Neuronal stem cell (in vitro differentiated cells): Measurements from ENCODE around the gene SYCE1.

ENCODE experiments used
- DNase-seq: peaks from one replicate; pipeline ENCODE4 v3.0.0-alpha.2; 2013; ENCODE audit warnings: low spot score
- H2AFZ ChIP-seq: one replicate; pipeline ENCODE4 v1.6.1; 2013; ENCODE audit warnings: mild to moderate bottlenecking, low read length, inconsistent platforms
- H2AK5ac ChIP-seq: 2 replicates; pipeline ENCODE4 v1.6.1; 2013; ENCODE audit warnings: low read depth, mild to moderate bottlenecking, inconsistent platforms, low read length, moderate library complexity, mixed read lengths
- H2BK120ac ChIP-seq: 2 replicates; pipeline ENCODE4 v1.6.1; 2013; ENCODE audit warnings: low read depth, mild to moderate bottlenecking, inconsistent platforms, low read length, moderate library complexity, mixed read lengths
- H2BK12ac ChIP-seq: one replicate; pipeline ENCODE4 v1.6.1; 2013; ENCODE audit warnings: low read length, inconsistent platforms
- H2BK15ac ChIP-seq: 2 replicates; pipeline ENCODE4 v1.6.1; 2013; ENCODE audit warnings: mild to moderate bottlenecking, low read length, inconsistent platforms, mixed read lengths
- H2BK5ac ChIP-seq: one replicate; pipeline ENCODE4 v1.6.1; 2013; ENCODE audit warnings: inconsistent platforms, mild to moderate bottlenecking, low read length, moderate library complexity
- H3K14ac ChIP-seq: one replicate; pipeline ENCODE4 v1.6.1; 2013; ENCODE audit warnings: low read length, inconsistent platforms
- H3K18ac ChIP-seq: 2 replicates; pipeline ENCODE4 v1.6.1; 2013; ENCODE audit warnings: low read length, inconsistent platforms
- H3K23ac ChIP-seq: 2 replicates; pipeline ENCODE4 v1.6.1; 2013; ENCODE audit warnings: low read depth, mild to moderate bottlenecking, mixed read lengths, low read length, inconsistent platforms; ENCODE audit not compliant: poor library complexity
- H3K27ac ChIP-seq: replicated peaks from 3 replicates; pipeline ENCODE4 v1.5.1; 2013; ENCODE audit warnings: low read length, inconsistent platforms
- H3K27me3 ChIP-seq, 3 experiments: 2 replicates each; pipeline ENCODE4 v1.6.1; 2013; ENCODE audit warnings: low read length in 3 of 3, mild to moderate bottlenecking in 2 of 3, inconsistent platforms in 1 of 3, low read depth in 1 of 3, mixed read lengths in 1 of 3, moderate library complexity in 1 of 3; ENCODE audit not compliant: control insufficient read depth in 3 of 3, insufficient read depth in 3 of 3
- H3K36me3 ChIP-seq, 2 donors: replicated peaks in 1 of 2; 2 replicates each; pipeline ENCODE4 v1.6.1; 2013; ENCODE audit warnings: low read length in 2 of 2; ENCODE audit not compliant: control insufficient read depth in 2 of 2, insufficient read depth in 2 of 2
- H3K4ac ChIP-seq: 2 replicates; pipeline ENCODE4 v1.6.1; 2013; ENCODE audit warnings: inconsistent platforms, mild to moderate bottlenecking, low read length, moderate library complexity
- H3K4me1 ChIP-seq, 2 donors: 1 replicate in 1 of 2; 2 replicates in 1 of 2; pipeline ENCODE4 v1.6.1; 2013; ENCODE audit warnings: low read length in 2 of 2, low read depth in 1 of 2; ENCODE audit not compliant: control insufficient read depth in 2 of 2, insufficient read depth in 1 of 2
- H3K4me2 ChIP-seq: one replicate; pipeline ENCODE4 v1.6.1; 2013; ENCODE audit warnings: mild to moderate bottlenecking, low read length, inconsistent platforms; ENCODE audit not compliant: insufficient read depth, poor library complexity, severe bottlenecking
- H3K4me3 ChIP-seq, 2 donors: 2 replicates each; pipeline ENCODE4 v1.5.1; 2013; ENCODE audit warnings: low read length in 2 of 2, mild to moderate bottlenecking in 2 of 2, inconsistent platforms in 1 of 2, moderate library complexity in 1 of 2
- H3K79me1 ChIP-seq: one replicate; pipeline ENCODE4 v1.6.1; 2013; ENCODE audit warnings: low read depth, mild to moderate bottlenecking, inconsistent platforms, low read length, moderate library complexity
- H3K9ac ChIP-seq: one replicate; pipeline ENCODE4 v1.6.1; 2013; ENCODE audit warnings: mild to moderate bottlenecking, low read depth, low read length, inconsistent platforms; ENCODE audit not compliant: poor library complexity
- H3K9me3 ChIP-seq, 2 donors: replicated peaks in 1 of 2; 2 replicates each; pipeline versions ENCODE3 to v1.6.1; 2013; ENCODE audit warnings: low read length in 2 of 2, mild to moderate bottlenecking in 2 of 2, inconsistent platforms in 1 of 2, low read depth in 1 of 2, mixed read lengths in 1 of 2, moderate library complexity in 1 of 2; ENCODE audit not compliant: control insufficient read depth in 2 of 2, insufficient read depth in 1 of 2
- H4K8ac ChIP-seq: one replicate; pipeline ENCODE4 v1.6.1; 2013; ENCODE audit warnings: low read depth, mild to moderate bottlenecking, inconsistent platforms, low read length, moderate library complexity
- H4K91ac ChIP-seq: one replicate; pipeline ENCODE4 v1.6.1; 2013; ENCODE audit warnings: low read length, low read depth, mild to moderate bottlenecking, inconsistent platforms; ENCODE audit not compliant: poor library complexity
- WGBS, 2 donors: extraction: QIAGEN DNeasy Blood & Tissue Kit; methylation state at CpG; one replicate each; pipeline ENCODE4 v1.1.7; 2013; ENCODE audit warnings: missing lambda C conversion rate in 2 of 2, mixed read lengths in 1 of 2; ENCODE audit not compliant: insufficient read length in 2 of 2, insufficient replicate concordance in 1 of 2; ENCODE audit errors: extremely low coverage in 2 of 2; 5-methylcytosine and 5-hydroxymethylcytosine counted together

SYCE1 gene

DNA sequence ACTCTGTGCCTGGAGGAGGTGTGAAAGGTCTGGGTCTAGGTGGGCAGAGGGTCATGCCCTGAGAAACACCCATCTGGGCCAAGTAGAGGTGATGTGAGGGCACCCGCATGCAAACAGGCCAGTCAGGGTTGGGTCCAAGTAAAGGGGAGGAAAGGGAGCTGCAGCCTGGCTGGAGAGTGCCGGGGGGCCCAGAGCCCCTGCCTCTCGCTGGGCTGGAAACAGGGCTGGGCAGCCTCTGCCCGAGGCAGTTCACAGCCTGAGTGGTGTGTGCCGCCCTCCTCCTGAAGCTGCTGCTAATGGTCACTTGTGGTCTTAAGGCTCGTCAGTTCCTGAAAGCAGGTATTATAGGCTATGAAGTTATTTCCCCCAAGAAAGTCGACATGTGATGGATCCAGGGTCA is 31.0 kb downstream of the SYCE1 start:
- H2BK12ac ChIP-seq, result no peak overlapping the region
- no peak overlapping the region for H2BK15ac ChIP-seq
- no peaks in the 10 kb centered on the region for H3K4me1 ChIP-seq
- no CpG with 5 or more reads among the region's 7 CpGs for WGBS, 2 donors
- H3K9ac ChIP-seq, result no peak overlapping the region
- peaks cover 3% of the 10 kb centered on the region for H3K79me1 ChIP-seq
- H3K23ac ChIP-seq, result no peak overlapping the region
- no peak overlapping the region for H3K18ac ChIP-seq
- no peak overlapping the region for H3K4ac ChIP-seq
- no peak overlapping the region for H2BK5ac ChIP-seq
- no peak overlapping the region for H2BK120ac ChIP-seq
- no peak overlapping the region for H4K91ac ChIP-seq
- no peak overlapping the region for H3K14ac ChIP-seq
- no peak overlapping the region for H4K8ac ChIP-seq
- H2AK5ac ChIP-seq, result no peak overlapping the region
- no peaks in the 10 kb centered on the region for H3K36me3 ChIP-seq
- no peak overlapping the region for H2AFZ ChIP-seq
- DNase-seq, result no peak
- peaks cover 0 to 35% (median 0%) of the 10 kb centered on the region in 3 experiments for H3K27me3 ChIP-seq
- H3K27ac ChIP-seq, result no peak overlapping the region
- H3K4me2 ChIP-seq, result no peak overlapping the region
- H3K4me3 ChIP-seq, result peak overlapping the region in 1 of 2 donors; percentile 53
- peaks cover 0 to 46% of the 10 kb centered on the region in 2 donors for H3K9me3 ChIP-seq

- Histone ChIP-seq H3K14ac (no peak overlapping the region), H3K18ac (no peak overlapping the region), H2BK120ac (no peak overlapping the region), H3K4me2 (no peak overlapping the region), H3K9me3 (peaks cover 0 to 50% of the 10 kb centered on the region in 2 donors), H3K36me3 (no peaks in the 10 kb centered on the region), H2BK15ac (no peak overlapping the region), H3K79me1 (peaks cover 3% of the 10 kb centered on the region), H3K4me1 (no peaks in the 10 kb centered on the region), H3K4me3 (peak overlapping the region in 1 of 2 donors; percentile 72), H2AK5ac (no peak overlapping the region), H3K27ac (no peak overlapping the region), H4K8ac (no peak overlapping the region), H3K23ac (no peak overlapping the region), H3K9ac (no peak overlapping the region), H2BK5ac (no peak overlapping the region), H2BK12ac (no peak overlapping the region), H3K27me3 (peaks cover 0 to 30% (median 0%) of the 10 kb centered on the region in 3 experiments), H4K91ac (no peak overlapping the region), H3K4ac (no peak overlapping the region), H2AFZ (no peak overlapping the region)
- WGBS, 2 donors, result no CpG with 5 or more reads among the region's 7 CpGs
- no peak for DNase-seq
These were observed 32.5 kb downstream of the SYCE1 start for GRCh38 chr10:133532871-133533270.

DNA sequence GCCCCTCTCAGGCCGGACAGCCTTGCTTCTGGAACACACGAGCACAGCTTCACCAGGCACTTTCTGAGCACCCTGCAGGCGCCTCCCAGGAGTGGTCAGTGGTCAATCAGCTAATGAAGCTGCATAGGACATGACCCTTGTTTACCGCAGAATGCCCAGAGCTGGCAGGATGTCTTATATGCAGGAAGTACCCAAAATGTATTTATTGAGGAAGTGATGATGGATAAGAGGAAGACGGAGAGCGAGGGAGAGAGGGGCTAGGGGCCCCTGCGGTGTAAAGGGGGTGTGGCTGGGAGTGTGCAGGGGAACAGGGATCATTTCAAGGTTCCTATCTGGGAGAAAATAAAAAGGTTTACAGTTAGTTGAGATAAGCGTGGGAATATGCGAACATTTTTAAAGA is 34.9 kb downstream of the SYCE1 start:
- Histone ChIP-seq H3K4ac (no peak overlapping the region), H2BK5ac (no peak overlapping the region), H3K14ac (no peak overlapping the region), H3K23ac (no peak overlapping the region), H3K79me1 (peaks cover 3% of the 10 kb centered on the region), H4K8ac (no peak overlapping the region), H3K27me3 (peaks cover 0 to 30% (median 0%) of the 10 kb centered on the region in 3 experiments), H2AFZ (no peak overlapping the region), H3K9me3 (peaks cover 0 to 57% of the 10 kb centered on the region in 2 donors), H2BK15ac (no peak overlapping the region), H3K4me1 (no peaks in the 10 kb centered on the region), H3K4me3 (no peak overlapping the region), H3K18ac (no peak overlapping the region), H3K27ac (no peak overlapping the region), H3K9ac (no peak overlapping the region), H2AK5ac (no peak overlapping the region), H3K4me2 (no peak overlapping the region), H2BK120ac (no peak overlapping the region), H4K91ac (no peak overlapping the region), H3K36me3 (no peaks in the 10 kb centered on the region), H2BK12ac (no peak overlapping the region)
- no peak for DNase-seq
- WGBS, 2 donors, result no CpG with 5 or more reads among the region's 9 CpGs

DNA sequence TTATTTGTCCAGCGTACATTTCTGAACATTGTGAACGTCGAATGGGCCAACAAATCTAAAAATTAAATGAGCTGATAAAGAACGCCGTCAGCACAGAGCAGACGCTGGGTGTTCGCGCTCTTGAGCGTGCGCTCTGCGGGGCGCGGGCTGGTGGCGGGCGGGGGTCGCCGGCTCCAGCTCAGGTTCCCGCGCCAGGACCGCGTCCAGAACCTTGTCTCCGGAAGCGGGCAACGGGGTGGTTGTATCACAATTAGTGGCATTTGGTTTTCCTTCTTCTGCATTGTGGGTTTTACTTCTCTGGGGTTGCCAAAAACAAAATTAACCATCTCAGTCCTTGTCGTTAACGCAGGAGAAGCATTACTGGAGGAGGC is 35.8 kb downstream of the SYCE1 start:
- Histone ChIP-seq H3K4me3 (no peak overlapping the region), H3K36me3 (no peaks in the 10 kb centered on the region), H3K9me3 (peaks cover 0 to 56% of the 10 kb centered on the region in 2 donors), H3K23ac (no peak overlapping the region), H3K27ac (no peak overlapping the region), H3K4me1 (no peaks in the 10 kb centered on the region), H3K27me3 (peaks cover 0 to 30% (median 0%) of the 10 kb centered on the region in 3 experiments), H3K14ac (no peak overlapping the region), H2BK5ac (no peak overlapping the region), H2BK120ac (no peak overlapping the region), H3K79me1 (peaks cover 3% of the 10 kb centered on the region), H2BK12ac (no peak overlapping the region), H2AFZ (no peak overlapping the region), H4K91ac (no peak overlapping the region), H3K4me2 (no peak overlapping the region), H2BK15ac (no peak overlapping the region), H3K4ac (no peak overlapping the region), H3K18ac (no peak overlapping the region), H4K8ac (peak overlapping the region; percentile 43), H2AK5ac (no peak overlapping the region), H3K9ac (no peak overlapping the region)
- no peak for DNase-seq
- WGBS, 2 donors, result no CpG with 5 or more reads among the region's 26 CpGs
